ENCODE results near the gene ZNF423. TPM values are rescaled to one million over a fixed set of nuclear protein-coding genes. Genes with fewer than 3 reads are reported as not detected.

Gene ZNF423
- total RNA-seq, 2 experiments from 2014 or later = not detected

GRCh38 chr16:49785970-49786369 is 69.9 kb downstream of the ZNF423 start:
- ATAC-seq (no peak), DNase-seq (no peak)
- no peaks in the 10 kb centered on the region for H3K27me3 Mint-ChIP-seq
- H3K36me3 Mint-ChIP-seq (ENCODE audit: low read depth) = no peaks in the 10 kb centered on the region
- no peaks in the 10 kb centered on the region for H3K4me1 Mint-ChIP-seq (ENCODE audit: low read depth)
- no peak overlapping the region for H3K27ac Mint-ChIP-seq
- TF ChIP-seq, protein P1, sequence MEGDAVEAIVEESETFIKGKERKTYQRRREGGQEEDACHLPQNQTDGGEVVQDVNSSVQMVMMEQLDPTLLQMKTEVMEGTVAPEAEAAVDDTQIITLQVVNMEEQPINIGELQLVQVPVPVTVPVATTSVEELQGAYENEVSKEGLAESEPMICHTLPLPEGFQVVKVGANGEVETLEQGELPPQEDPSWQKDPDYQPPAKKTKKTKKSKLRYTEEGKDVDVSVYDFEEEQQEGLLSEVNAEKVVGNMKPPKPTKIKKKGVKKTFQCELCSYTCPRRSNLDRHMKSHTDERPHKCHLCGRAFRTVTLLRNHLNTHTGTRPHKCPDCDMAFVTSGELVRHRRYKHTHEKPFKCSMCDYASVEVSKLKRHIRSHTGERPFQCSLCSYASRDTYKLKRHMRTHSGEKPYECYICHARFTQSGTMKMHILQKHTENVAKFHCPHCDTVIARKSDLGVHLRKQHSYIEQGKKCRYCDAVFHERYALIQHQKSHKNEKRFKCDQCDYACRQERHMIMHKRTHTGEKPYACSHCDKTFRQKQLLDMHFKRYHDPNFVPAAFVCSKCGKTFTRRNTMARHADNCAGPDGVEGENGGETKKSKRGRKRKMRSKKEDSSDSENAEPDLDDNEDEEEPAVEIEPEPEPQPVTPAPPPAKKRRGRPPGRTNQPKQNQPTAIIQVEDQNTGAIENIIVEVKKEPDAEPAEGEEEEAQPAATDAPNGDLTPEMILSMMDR (IDR thresholded peaks at IDR 0.05) = no peak
- ChIA-PET POLR2A (no interaction called here), CTCF (interaction anchor here (2.3 kb wide), 1 partner anchor 72 kb away, joined by 6 read pairs; no protein-coding TSS in a partner anchor)
- intact Hi-C loops (cut with micrococcal nuclease) = no loop called here
- H3K4me3 Mint-ChIP-seq = no peak overlapping the region
- no peaks in the 10 kb centered on the region for H3K9me3 Mint-ChIP-seq

- Mint-ChIP-seq H3K9me3 (no peaks in the 10 kb centered on the region), H3K36me3 (ENCODE audit: low read depth) (no peaks in the 10 kb centered on the region), H3K27me3 (no peaks in the 10 kb centered on the region), H3K4me1 (ENCODE audit: low read depth) (no peaks in the 10 kb centered on the region), H3K27ac (no peak overlapping the region), H3K4me3 (no peak overlapping the region)
- CTCF ChIA-PET = no interaction called here
- intact Hi-C loops (cut with micrococcal nuclease) = no loop called here
- no peak for DNase-seq
- no peak for ATAC-seq
- TF ChIP-seq, protein P1 (IDR thresholded peaks at IDR 0.05) = no peak
- POLR2A ChIA-PET = interaction anchor here (1.0 kb wide), 1 partner anchor 135 kb away, joined by 3 read pairs; no protein-coding TSS in a partner anchor
Observed at GRCh38 chr16:49782405-49782804, 73.5 kb downstream of the ZNF423 start.

DNA sequence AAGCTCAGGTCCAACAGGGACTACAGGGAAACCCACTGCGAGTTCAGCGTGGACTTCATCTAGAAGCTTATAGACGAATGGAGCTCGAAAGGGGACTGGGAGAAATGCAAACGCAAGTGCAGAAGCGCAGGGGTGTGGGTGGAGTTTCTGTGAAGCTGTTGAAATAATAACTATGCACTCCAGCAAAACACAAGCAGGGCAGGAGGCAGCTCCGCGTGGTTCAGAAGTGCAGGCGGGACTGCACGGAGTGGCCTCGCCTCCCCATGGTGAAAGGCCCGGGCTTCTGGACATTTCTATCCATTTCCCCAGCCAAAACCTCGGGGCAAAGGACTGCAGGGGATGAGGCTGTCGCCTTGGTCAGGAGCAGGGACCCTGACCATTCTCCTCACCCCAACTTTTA is 74.5 kb downstream of the ZNF423 start:
- Mint-ChIP-seq H3K9me3 (no peaks in the 10 kb centered on the region), H3K27me3 (no peaks in the 10 kb centered on the region), H3K4me3 (no peak overlapping the region), H3K36me3 (ENCODE audit: low read depth) (no peaks in the 10 kb centered on the region), H3K27ac (no peak overlapping the region), H3K4me1 (ENCODE audit: low read depth) (no peaks in the 10 kb centered on the region)
- POLR2A ChIA-PET = no interaction called here
- CTCF ChIA-PET = interaction anchor here (0.7 kb wide), 1 partner anchor 26 kb away, joined by 3 read pairs; no protein-coding TSS in a partner anchor
- TF ChIP-seq, protein P1 (IDR thresholded peaks at IDR 0.05) = no peak
- no peak for DNase-seq
- intact Hi-C loops (cut with micrococcal nuclease) = no loop called here
- no peak for ATAC-seq

DNA sequence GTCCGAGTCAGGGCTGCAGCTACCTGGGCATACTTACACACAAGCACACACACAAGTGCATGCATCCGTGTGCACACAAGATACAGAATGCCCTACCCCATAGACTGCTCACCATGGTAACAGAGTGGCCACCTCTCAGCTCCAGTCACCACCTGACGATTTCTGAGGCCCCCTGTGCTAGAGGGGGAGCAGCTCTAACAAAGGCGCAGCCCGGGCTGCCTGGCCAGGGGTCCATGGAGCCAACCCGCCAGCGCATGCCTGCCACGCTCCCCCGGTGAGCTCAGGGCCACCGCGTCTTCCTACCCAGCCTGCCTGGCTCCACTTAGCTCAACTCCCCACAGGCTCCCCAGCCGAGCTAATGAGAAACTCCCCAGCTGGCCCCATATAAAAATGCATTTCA is 75.5 kb downstream of the ZNF423 start:
- no peaks in the 10 kb centered on the region for H3K36me3 Mint-ChIP-seq (ENCODE audit: low read depth)
- no peak for ATAC-seq
- DNase-seq = no peak
- no peaks in the 10 kb centered on the region for H3K9me3 Mint-ChIP-seq
- CTCF ChIA-PET = no interaction called here
- POLR2A ChIA-PET = no interaction called here
- TF ChIP-seq, protein P1 (IDR thresholded peaks at IDR 0.05) = no peak
- H3K27ac Mint-ChIP-seq = no peak overlapping the region
- intact Hi-C loops (cut with micrococcal nuclease) = no loop called here
- no peak overlapping the region for H3K4me3 Mint-ChIP-seq
- H3K27me3 Mint-ChIP-seq = no peaks in the 10 kb centered on the region
- no peaks in the 10 kb centered on the region for H3K4me1 Mint-ChIP-seq (ENCODE audit: low read depth)

- Mint-ChIP-seq H3K36me3 (ENCODE audit: low read depth) (no peaks in the 10 kb centered on the region), H3K4me1 (ENCODE audit: low read depth) (no peaks in the 10 kb centered on the region), H3K9me3 (no peaks in the 10 kb centered on the region), H3K27me3 (no peaks in the 10 kb centered on the region), H3K4me3 (no peak overlapping the region), H3K27ac (no peak overlapping the region)
- intact Hi-C loops (cut with micrococcal nuclease) = no loop called here
- ATAC-seq = no peak
- no peak for DNase-seq
- TF ChIP-seq, protein P1 (IDR thresholded peaks at IDR 0.05) = no peak
- ChIA-PET POLR2A (no interaction called here), CTCF (no interaction called here)
Observed at GRCh38 chr16:49779979-49780378, 75.9 kb downstream of the ZNF423 start.

Data from activated CD8-positive, alpha-beta T cell treated with anti-CD3 and anti-CD28 coated beads for 36 hours (primary cell).